Right lobe of liver (tissue), 6 donors: Measurements from ENCODE around the gene SLCO3A1. TPM values are rescaled to one million over a fixed set of nuclear protein-coding genes. Genes with fewer than 3 reads are reported as not detected.

Source experiments
- ATAC-seq, 4 donors: fragments of 200-7000 bp; cut with Tn5 transposase; one replicate each; pipeline ENCODE4 v1.9.1; 2020; ENCODE audit warnings: mild to moderate bottlenecking in 4 of 4, moderate library complexity in 4 of 4
- DNase-seq, 3 donors: peaks; one replicate each; pipeline ENCODE4 v3.0.0-alpha.2; 2020
- H3K27ac ChIP-seq, 3 donors: fragments of 200-600 bp; one replicate each; pipeline ENCODE4 v1.8.0; 2022
- H3K27me3 ChIP-seq, 2 donors: fragments of 200-600 bp; one replicate each; pipeline ENCODE4 v1.8.0; 2022
- H3K36me3 ChIP-seq, 4 donors: fragments of 200-600 bp; sonication (generic) in 1 of 4; one replicate each; pipeline versions ENCODE4 v1.5.1 to v1.8.0; 2017 to 2022; ENCODE audit warnings: control low read depth in 1 of 4
- H3K4me1 ChIP-seq, 4 donors: fragments of 200-600 bp; sonication (generic) in 1 of 4; one replicate each; pipeline versions ENCODE4 v1.5.1 to v1.8.0; 2017 to 2022; ENCODE audit warnings: control low read depth in 1 of 4
- H3K4me3 ChIP-seq, 3 donors: fragments of 200-600 bp; one replicate each; pipeline ENCODE4 v1.8.0; 2022
- H3K9me3 ChIP-seq, 4 donors: fragments of 200-600 bp; sonication (generic) in 1 of 4; one replicate each; pipeline versions ENCODE4 v1.5.1 to v1.8.0; 2017 to 2022; ENCODE audit warnings: control low read depth in 1 of 4
- CTCF ChIP-seq, 4 donors: fragments of 200-600 bp in 3 of 4; fragments of 450-650 bp in 1 of 4; IDR thresholded peaks; one replicate each; pipeline versions ENCODE4 v1.5.1 to v1.8.0; 2016 to 2022; ENCODE audit warnings: antibody characterized with exemption in 4 of 4, mild to moderate bottlenecking in 2 of 4
- POLR2A ChIP-seq: fragments of 450-650 bp; IDR thresholded peaks from one replicate; pipeline ENCODE4 v1.6.1; 2017; ENCODE audit warnings: antibody characterized with exemption, mild to moderate bottlenecking
- WGBS: methylation state at CpG from one replicate; pipeline ENCODE4 v1.1.6; 2018; ENCODE audit warnings: low coverage, low lambda C conversion rate; ENCODE audit not compliant: insufficient coverage; ENCODE audit errors: missing lambda C conversion rate; 5-methylcytosine and 5-hydroxymethylcytosine counted together
- intact Hi-C, 2 donors: fragments of 100-400 bp; cut with DNase I; formaldehyde crosslinking; loops; one replicate each; pipeline versions ENCODE4 v1.11.2 to v1.14.1; 2022
- total RNA-seq, 6 experiments: library from RNA; depleted of rRNA in 2 of 6; stranded (reverse); fragments of >200 nt in 2 of 6; fragmentation: NEBNext Ultra II Directional in 3 of 6; extraction: Animal tissue kit (Norgen Biotek cat#: 25700) in 3 of 6; gene quantifications; one replicate each; pipeline versions ENCODE4 v1.1.0 to v1.2.4, GENCODE V29; 2016 to 2023
- donor health status: DM: no; HTN: yes; CAD: no.
- donor health status: DM: no; HTN: no; CAD: no.
- donor health status: DM: no; HTN: no; CAD: no.
- donor health status: DM: no; HTN: yes; CAD: no.
- donor health status: DM: no; HTN: yes; CAD: no.

SLCO3A1 gene
- total RNA-seq, 6 experiments from 2014 or later, result 2.4 to 7.7 (median 3.7) TPM

GRCh38 chr15:92184679-92185230 lies 331.2 kb downstream of the SLCO3A1 start:
- Histone ChIP-seq H3K4me3 (no peak overlapping the region), H3K4me1 (no peaks in the 10 kb centered on the region), H3K27me3 (no peaks in the 10 kb centered on the region), H3K9me3 (no peaks in the 10 kb centered on the region), H3K27ac (no peak overlapping the region), H3K36me3 (no peaks in the 10 kb centered on the region)
- DNase-seq (no peak), ATAC-seq (no peak)
- TF ChIP-seq POLR2A, result no peak
- TF ChIP-seq CTCF (IDR thresholded peaks at IDR 0.05), result no peak
- intact Hi-C loops, result no loop called here
- 72% methylated on average over 8 of the region's 8 CpGs for WGBS

GRCh38 chr15:92187975-92188374 lies 334.5 kb downstream of the SLCO3A1 start:
- ATAC-seq (no peak), DNase-seq (no peak)
- H3K27ac ChIP-seq, result no peak overlapping the region
- H3K9me3 ChIP-seq, result no peaks in the 10 kb centered on the region
- WGBS, result 81% methylated on average over 4 of the region's 4 CpGs
- no peaks in the 10 kb centered on the region for H3K27me3 ChIP-seq
- intact Hi-C loops, result no loop called here
- no peaks in the 10 kb centered on the region for H3K36me3 ChIP-seq
- no peaks in the 10 kb centered on the region for H3K4me1 ChIP-seq
- no peak for TF ChIP-seq CTCF (IDR thresholded peaks at IDR 0.05)
- no peak for TF ChIP-seq POLR2A
- no peak overlapping the region for H3K4me3 ChIP-seq

GRCh38 chr15:92189166-92189565 lies 335.7 kb downstream of the SLCO3A1 start:
- no peak overlapping the region for H3K27ac ChIP-seq
- 84% methylated on average over 4 of the region's 4 CpGs for WGBS
- ATAC-seq, result no peak
- H3K27me3 ChIP-seq, result no peaks in the 10 kb centered on the region
- TF ChIP-seq CTCF (IDR thresholded peaks at IDR 0.05), result no peak
- no peak for TF ChIP-seq POLR2A
- no peaks in the 10 kb centered on the region for H3K36me3 ChIP-seq
- intact Hi-C loops, result no loop called here
- H3K4me1 ChIP-seq, result no peaks in the 10 kb centered on the region
- H3K9me3 ChIP-seq, result no peaks in the 10 kb centered on the region
- no peak overlapping the region for H3K4me3 ChIP-seq
- no peak for DNase-seq

- ATAC-seq, result no peak
Observed at GRCh38 chr15:92195241-92195640, 341.7 kb downstream of the SLCO3A1 start.

More at GRCh38 chr15:92195241-92195640, 341.7 kb downstream of the SLCO3A1 start:
- intact Hi-C loops, result no loop called here
- DNase-seq, result no peak
- 55% methylated on average over 2 of the region's 2 CpGs for WGBS
- TF ChIP-seq POLR2A, result no peak
- TF ChIP-seq CTCF (IDR thresholded peaks at IDR 0.05), result no peak
- no peaks in the 10 kb centered on the region for H3K9me3 ChIP-seq
- no peak overlapping the region for H3K4me3 ChIP-seq
- H3K27me3 ChIP-seq, result no peaks in the 10 kb centered on the region
- no peaks in the 10 kb centered on the region for H3K36me3 ChIP-seq
- H3K4me1 ChIP-seq, result no peaks in the 10 kb centered on the region
- no peak overlapping the region for H3K27ac ChIP-seq
